Measurements from ENCODE around the gene PPP4C. TPM values are rescaled to one million over a fixed set of nuclear protein-coding genes. Genes with fewer than 3 reads are reported as not detected.

The PPP4C gene
- total and polyA plus RNA-seq, 2 of the 8 experiments (the other 6 are each of a cell fraction or from before 2014, with no cell fraction given) = 148 to 298 TPM

DNA sequence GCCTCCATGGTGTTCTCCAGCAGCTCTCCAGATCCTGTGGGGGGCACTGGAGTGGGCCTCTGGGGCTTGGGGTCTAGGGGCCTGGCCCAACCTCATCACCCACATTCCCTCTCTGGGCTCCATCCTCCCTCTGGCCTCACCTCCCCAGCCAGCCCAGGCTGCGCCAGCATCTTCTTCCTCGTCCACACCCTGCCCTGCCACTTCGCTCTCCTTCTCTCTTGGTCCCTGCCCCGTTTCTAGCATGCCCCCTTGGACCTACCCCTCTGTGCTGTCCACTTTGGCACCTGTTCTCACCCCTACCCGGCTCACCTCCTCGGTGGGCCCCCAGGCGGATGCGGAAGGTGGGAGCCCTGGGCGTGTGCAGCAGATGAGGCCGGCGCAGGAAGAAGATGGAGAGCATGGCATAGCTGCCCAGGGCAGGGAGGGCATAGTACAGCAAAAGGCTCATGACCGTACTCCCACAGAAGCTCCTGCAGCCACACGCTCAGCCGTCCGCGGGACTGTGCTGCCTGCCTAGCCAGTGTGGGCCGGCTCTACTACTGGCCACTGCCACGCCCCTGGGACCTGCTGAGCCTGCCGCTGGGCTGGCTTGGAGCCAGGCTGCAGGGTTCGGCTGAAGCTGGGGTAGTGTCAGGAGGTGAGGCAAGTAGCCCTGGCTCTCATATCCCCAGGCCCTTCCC lies 37.4 kb downstream of the PPP4C start, which contains the start of gene GDPD3:
TSS of gene GDPD3 (minus strand) at position 507 of the 680 bp plus-strand sequence. CDS start at position 448, 59 bp downstream.
- Histone ChIP-seq H3K4me2 (ENCODE audit: insufficient read depth in 1 of 2, low read depth in 2 of 2, low read length in 2 of 2) (peak within 1 kb of the TSS in 1 of 2 experiments; percentile 50; a peak in 2 of 4 replicates), H3K27me3 (replicated peaks in 1 of 4; ENCODE audit: control insufficient read depth in 3 of 4, extremely low read depth in 1 of 4, insufficient read depth in 3 of 4, low read length in 3 of 4) (no peaks in the 10 kb centered on the region), H3K4ac (replicated peaks; ENCODE audit: insufficient read length, low read depth, low read length) (no peak within 1 kb of the TSS), H2BK120ac (replicated peaks; ENCODE audit: low read depth, low read length) (no peak within 1 kb of the TSS), H3K23ac (ENCODE audit: insufficient read length) (no peak within 1 kb of the TSS), H3K9ac (replicated peaks in 1 of 4; ENCODE audit: extremely low read depth in 1 of 4, low read depth in 3 of 4, low read length in 3 of 4) (peak within 1 kb of the TSS in 1 of 4 experiments; percentile 10; a peak in 3 of 7 replicates), H3K36me3 (ENCODE audit: control insufficient read depth in 2 of 4, insufficient read depth in 4 of 4, low read length in 3 of 4) (0 out of 8 replicates have a peak, but pooled peaks cover 0 to under 1% (median 0%) of the 10 kb centered on the region in 4 experiments), H3K79me1 (ENCODE audit: low read depth, low read length) (no peaks in the 10 kb centered on the region), H4K20me1 (replicated peaks in 1 of 2; ENCODE audit: control insufficient read depth in 1 of 2, insufficient read depth in 2 of 2, low read length in 2 of 2) (peaks cover 2 to 6% of the 10 kb centered on the region in 2 experiments), H4K5ac (ENCODE audit: insufficient read length, low read depth, low read length) (no peak within 1 kb of the TSS), H2AFZ (ENCODE audit: low read length) (no peak within 1 kb of the TSS), H3K4me1 (replicated peaks in 1 of 4; ENCODE audit: control insufficient read depth in 3 of 4, insufficient read depth in 4 of 4, low read length in 3 of 4) (peaks cover 0 to 12% (median 6%) of the 10 kb centered on the region in 4 experiments; a peak in 5 of 7 replicates), H2BK15ac (ENCODE audit: low read length) (0 out of 2 replicates have a peak within 1 kb of the TSS, but pooled peaks have one; percentile 29), H2BK12ac (ENCODE audit: low read depth, low read length) (no peak within 1 kb of the TSS; the same call in 1 of the 2 replicates), H3K27ac (ENCODE audit: low read depth, low read length) (no peak within 1 kb of the TSS), H4K8ac (ENCODE audit: extremely low read depth, insufficient read depth, low read length) (peak within 1 kb of the TSS; percentile 14; the same call in 1 of the 2 replicates), H3K9me3 (ENCODE audit: insufficient read depth in 2 of 2, low read depth in 1 of 2, low read length in 1 of 2) (no peaks in the 10 kb centered on the region), H2AK5ac (ENCODE audit: low read depth, low read length) (no peak within 1 kb of the TSS), H3K23me2 (ENCODE audit: low read depth, low read length) (no peaks in the 10 kb centered on the region), H2BK20ac (ENCODE audit: low read length) (0 out of 2 replicates have a peak within 1 kb of the TSS, but pooled peaks have one; percentile 48), H3K4me3 (ENCODE audit: extremely low read depth in 1 of 4, insufficient read depth in 2 of 4, low read depth in 3 of 4, low read length in 4 of 4) (peak within 1 kb of the TSS in 1 of 4 experiments; percentile 24; a peak in 2 of 8 replicates), H3K18ac (ENCODE audit: extremely low read depth, low read length) (no peak within 1 kb of the TSS), H2BK5ac (ENCODE audit: low read depth, low read length) (peak within 1 kb of the TSS; percentile 12; the same call in 1 of the 2 replicates), H4K91ac (replicated peaks; ENCODE audit: insufficient read length, low read length) (peak within 1 kb of the TSS; percentile 22), H3K56ac (replicated peaks; ENCODE audit: insufficient read length, low read depth, low read length) (no peak within 1 kb of the TSS), H3K14ac (ENCODE audit: insufficient read length) (no peak within 1 kb of the TSS), H3K79me2 (ENCODE audit: control insufficient read depth in 1 of 2, insufficient read depth in 2 of 2, low read length in 2 of 2) (no peaks in the 10 kb centered on the region)
- CTCF ChIA-PET (ENCODE audit: partially characterized antibody) = interaction anchor here (0.6 to 6.7 kb wide), 19 partner anchors 8 to 523 kb away, joined by 3 to 90 read pairs (median 7); partner anchors contain the start of genes ALDOA, MAPK3 and TBX6
- TF ChIP-seq RAD21 (IDR thresholded peaks at IDR 0.05 in 1 of 2, conservative IDR thresholded peaks at IDR 0.05 in 1 of 2; ENCODE audit: low read depth in 2 of 2, low read length in 2 of 2) (no peak), EP300 (IDR thresholded peaks at IDR 0.05; ENCODE audit: borderline replicate concordance in 1 of 2, low read depth in 2 of 2, low read length in 2 of 2) (no peak), POLR2AphosphoS5 (IDR thresholded peaks at IDR 0.05; ENCODE audit: low read depth, low read length) (peak; percentile 22), KDM1A (IDR thresholded peaks at IDR 0.05; ENCODE audit: borderline replicate concordance, low read length) (0 out of 2 replicates have a peak, but pooled peaks have one; percentile 91), POLR2A (IDR thresholded peaks at IDR 0.05; ENCODE audit: control extremely low read depth in 1 of 2, low read depth in 2 of 2, low read length in 2 of 2) (peak in 1 of 2 experiments; percentile 22; a peak in 1 of 3 replicates), GTF2F1 (IDR thresholded peaks at IDR 0.05; ENCODE audit: borderline replicate concordance, low read depth, low read length) (no peak)
- peak in 1 of 2 experiments; percentile 55 for DNase-seq (ENCODE audit: low read depth in 1 of 2, low spot score in 2 of 2)
- WGBS, 2 experiments (ENCODE audit: extremely low coverage in 1 of 2, insufficient coverage in 1 of 2, insufficient read length in 1 of 2, insufficient replicate concordance in 2 of 2, low coverage in 1 of 2, low lambda C conversion rate in 2 of 2, missing lambda C conversion rate in 1 of 2) = 85% methylated on average over 19 of the region's 20 CpGs; no CpG with 5 or more reads in 1 of the 2 experiments
- POLR2A ChIA-PET (ENCODE audit: partially characterized antibody) = interaction anchor here (0.9 to 16.3 kb wide), 5 partner anchors 9 to 434 kb away, joined by 4 to 169 read pairs (median 5); partner anchors contain the start of genes TBX6 and YPEL3
- no peak for FAIRE-seq
